GM21825 (cell line): ENCODE results near the gene OR6C1.
"Not testable (repeated sequence)": the region's sequence is repeated elsewhere in the genome, so short reads cannot be mapped to it uniquely, and the experiment has no call there.

Experiments used
- ATAC-seq: cut with Tn5 transposase; IDR thresholded peaks from one replicate; pipeline ENCODE4 v1.9.1; 2021; ENCODE audit warnings: mild to moderate bottlenecking, moderate library complexity; ENCODE audit not compliant: unreplicated experiment

The OR6C1 gene

DNA sequence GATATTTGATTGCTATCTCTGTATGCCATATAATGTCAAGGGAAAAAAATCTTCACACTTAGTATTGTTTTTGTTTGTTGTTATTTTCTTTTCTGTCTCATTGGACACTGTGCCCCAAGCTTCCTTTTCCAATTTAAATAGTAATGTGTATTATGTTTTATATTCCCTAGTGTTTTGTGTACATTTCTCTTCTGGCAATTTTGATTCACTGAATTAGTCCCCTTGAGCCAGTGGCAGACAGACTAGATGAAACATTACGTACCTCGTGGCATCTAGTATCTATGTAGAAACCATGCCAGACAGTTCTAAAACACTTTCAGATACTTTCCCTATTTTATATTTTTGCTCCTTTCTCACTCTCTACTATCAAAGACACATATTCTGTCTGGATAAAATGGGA is at the start of gene OR6C1:
Gene OR6C1, plus strand, starts transcription at position 301 of the 400 bp plus-strand sequence. CDS start 6,257 bp downstream, outside the sequence.
- ATAC-seq, result no peak

DNA sequence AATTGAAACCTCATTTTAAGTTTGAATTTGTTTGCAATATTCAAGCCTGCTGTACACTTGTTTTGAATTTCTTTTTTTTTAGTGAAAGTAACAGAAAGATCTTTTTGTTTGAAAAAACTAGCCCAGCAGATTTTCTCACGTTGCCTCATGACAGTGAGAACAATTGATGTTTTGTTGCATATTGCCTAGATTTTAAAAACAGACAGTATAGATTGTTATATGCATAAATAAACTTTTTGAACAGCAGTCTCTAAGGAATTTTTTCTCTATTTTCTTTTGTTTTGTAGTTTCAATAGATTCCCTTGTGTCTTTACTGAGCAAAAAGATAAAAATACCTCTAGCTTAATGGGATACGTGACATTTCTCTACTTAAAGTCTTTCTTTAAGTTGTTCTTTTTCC is 33.2 kb upstream of the OR6C1 start:
- ATAC-seq, result no peak

DNA sequence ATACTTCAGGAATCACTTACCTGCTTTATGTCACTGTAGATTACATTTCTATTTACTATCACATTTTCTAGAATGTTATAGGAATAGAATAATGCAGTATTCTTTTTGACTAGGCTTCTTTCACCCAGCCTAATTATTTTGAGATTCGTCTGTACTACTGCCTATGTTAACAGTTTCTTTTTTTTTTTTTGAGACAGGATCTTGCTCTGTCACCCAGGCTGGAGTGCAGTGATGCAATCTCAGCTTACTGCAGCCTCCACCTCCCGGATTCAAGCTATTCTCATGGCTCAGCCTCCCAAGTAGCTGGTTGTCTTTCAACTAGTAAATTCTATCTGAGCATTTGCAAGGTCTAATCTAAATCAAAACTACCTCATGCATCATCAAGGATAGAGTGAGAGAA is 24.1 kb upstream of the OR6C1 start:
- ATAC-seq, result no peak

DNA sequence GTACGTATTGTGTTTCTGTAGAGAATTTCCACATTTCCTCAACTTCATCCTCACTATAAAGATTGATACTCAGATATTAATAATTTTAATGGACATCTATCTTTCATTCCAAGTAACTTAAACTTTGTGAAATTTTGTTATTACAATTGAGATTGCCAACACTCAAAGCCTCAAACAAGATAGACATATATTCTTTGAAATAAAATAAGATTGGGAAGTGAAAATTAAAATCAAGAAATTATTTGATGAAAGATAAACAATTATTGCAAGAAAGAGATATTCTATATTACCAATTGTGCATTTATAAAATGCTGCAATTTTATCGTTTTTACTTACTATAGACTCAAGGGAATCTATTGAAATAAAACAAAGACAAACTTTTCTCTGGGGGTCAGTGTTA is 17.7 kb upstream of the OR6C1 start, which contains the start of gene OR6C6:
Gene OR6C6, minus strand, starts transcription at position 101 of the 400 bp plus-strand sequence. CDS start 1,337 bp downstream, outside the sequence.
- ATAC-seq, result no peak

DNA sequence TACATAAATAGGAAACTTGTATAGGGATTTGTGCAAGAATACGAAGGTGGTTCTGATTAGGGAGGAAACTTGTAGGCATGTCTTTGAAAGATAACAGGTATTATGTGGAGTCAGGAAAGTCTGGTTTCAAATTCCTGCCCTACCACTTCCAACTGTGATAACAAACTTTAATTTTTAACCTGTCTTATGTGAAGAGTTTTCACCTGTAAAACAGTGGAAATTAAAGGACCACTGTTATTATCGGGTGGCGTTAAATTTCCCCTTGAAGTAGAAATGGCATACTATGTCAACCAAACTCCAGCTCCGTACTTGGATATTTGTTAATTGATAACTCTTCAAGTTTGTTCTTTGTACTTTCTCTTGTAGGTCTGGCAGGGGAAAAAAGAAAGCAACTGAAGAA is 6.1 kb downstream of the OR6C1 start:
- ATAC-seq, result no peak

DNA sequence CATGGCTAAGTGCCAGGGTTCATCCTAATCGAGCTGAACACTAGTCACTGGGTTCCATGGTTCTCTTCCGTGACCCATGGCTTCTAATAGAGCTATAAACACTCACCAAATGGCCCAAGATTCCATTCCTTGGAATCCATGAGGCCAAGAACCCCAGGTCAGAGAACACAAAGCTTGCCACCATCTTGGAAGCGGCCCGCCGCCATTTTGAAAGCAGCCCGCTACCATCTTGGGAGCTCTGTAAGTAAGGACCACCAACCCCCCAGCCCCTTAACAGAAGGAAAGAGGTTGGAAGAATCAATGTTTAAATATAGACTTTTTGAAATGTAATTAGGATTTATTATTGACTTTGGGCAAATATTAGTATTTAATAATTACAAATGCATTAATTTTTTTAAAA is 11.7 kb downstream of the OR6C1 start:
- not testable (repeated sequence) for ATAC-seq

DNA sequence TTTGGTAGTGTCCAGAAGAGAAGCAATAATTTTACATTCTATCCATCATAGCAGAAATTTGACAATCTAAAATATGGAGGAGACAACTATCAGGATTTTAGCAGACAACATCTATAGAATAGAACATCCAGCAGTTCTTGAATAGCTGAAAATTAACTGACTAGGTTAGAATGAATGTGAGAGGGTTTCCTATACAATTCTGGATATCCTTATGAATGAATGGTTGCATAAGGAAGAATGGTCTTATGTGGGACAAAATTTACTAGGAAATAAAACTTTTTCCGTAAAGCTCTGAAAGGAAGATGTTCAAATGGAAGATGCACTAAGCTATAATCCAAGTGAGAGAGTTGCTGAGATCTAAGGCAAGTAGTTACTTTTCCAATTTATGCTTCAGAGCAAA is 16.3 kb downstream of the OR6C1 start, which contains the start of gene OR6C3:
Gene OR6C3, plus strand, starts transcription at position 301 of the 400 bp plus-strand sequence. CDS start 955 bp downstream, outside the sequence.
- no peak for ATAC-seq

DNA sequence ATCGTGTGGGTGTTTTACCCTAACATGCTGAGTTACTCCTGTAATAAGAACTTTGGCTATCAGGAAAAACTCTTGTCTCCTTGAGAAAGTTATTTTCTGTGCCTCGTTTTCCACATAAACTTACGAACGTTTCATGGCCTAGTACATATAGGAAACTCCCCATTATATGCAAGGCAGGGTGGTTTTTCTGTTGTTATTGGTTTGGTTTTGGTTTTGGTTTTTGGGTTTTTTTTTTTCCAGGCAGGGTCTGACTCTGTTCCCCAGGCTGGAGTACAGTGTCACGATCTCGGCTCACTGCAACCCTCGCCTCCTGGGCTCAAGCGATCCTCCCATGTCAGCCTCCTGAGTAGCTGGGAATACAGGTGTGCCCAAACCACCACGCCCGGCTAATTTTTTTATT is 21.9 kb downstream of the OR6C1 start:
- no peak for ATAC-seq

DNA sequence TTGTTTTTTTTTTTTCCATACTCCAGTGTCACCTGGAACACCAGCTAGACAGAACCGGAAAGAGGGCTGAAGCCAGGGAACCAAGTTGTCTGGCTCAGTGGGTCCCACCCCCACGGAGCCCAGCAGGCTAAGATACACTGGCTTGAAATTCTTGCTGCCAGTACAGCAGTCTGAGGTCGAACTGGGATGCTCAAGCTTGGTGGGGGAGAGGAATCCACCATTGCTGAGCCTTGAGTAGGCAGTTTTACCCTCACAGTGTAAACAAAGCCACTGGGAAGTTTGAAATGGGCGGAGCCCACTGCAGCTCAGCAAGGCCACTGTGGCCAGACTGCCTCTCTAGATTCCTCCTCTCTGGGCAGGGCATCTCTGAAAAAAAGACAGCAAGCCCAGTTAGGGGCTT is 41.2 kb downstream of the OR6C1 start:
- ATAC-seq, result not testable (repeated sequence)

DNA sequence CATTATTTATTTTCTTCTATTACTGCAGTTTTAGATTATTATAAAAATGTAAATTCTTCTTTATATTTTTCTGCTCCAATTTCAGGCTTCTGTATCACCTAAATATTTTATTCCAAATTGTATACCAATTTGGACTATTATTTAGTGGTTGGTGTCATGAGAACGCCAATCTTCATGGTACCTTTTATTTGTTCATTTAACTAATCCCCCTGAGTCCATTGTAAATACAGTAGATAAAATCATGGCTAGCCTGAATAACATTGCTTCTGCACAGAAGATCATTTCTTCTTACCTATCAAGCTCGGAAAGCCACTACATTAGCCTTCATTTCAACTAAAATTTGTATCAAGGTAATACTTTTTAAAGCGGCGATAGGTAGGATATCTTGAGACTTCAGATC is 48.5 kb downstream of the OR6C1 start, which contains the start of gene OR6C75:
Gene OR6C75, plus strand, starts transcription at position 301 of the 400 bp plus-strand sequence. CDS start 2,136 bp downstream, outside the sequence.
- no peak for ATAC-seq

DNA sequence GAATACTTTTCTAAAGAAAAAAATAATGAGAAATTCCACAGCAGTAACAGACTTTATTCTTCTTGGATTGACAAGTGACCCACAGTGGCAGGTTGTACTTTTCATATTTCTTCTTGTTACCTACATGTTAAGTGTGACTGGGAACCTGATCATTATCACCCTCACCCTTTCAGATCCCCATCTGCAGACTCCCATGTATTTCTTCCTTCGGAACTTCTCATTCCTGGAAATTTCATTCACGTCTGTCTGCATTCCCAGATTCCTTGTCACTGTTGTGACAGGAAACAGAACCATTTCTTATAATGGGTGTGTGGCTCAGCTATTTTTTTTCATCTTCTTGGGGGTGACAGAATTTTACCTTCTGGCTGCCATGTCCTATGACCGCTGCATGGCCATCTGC is 50.9 kb downstream of the OR6C1 start:
- no peak for ATAC-seq
